GM18867 (cell line): ENCODE results near the gene CACYBP.

Experiments
- ATAC-seq: cut with Tn5 transposase; IDR thresholded peaks from one replicate; pipeline ENCODE4 v1.9.1; 2021; ENCODE audit warnings: mild to moderate bottlenecking, moderate library complexity; ENCODE audit not compliant: unreplicated experiment

The CACYBP gene

GRCh38 chr1:174999936-175000696, at the start of gene CACYBP:
Gene CACYBP, plus strand, starts transcription at chr1:174999947. Its CDS starts 234 bp downstream, at chr1:175000181.
- peak; percentile 3 for ATAC-seq

- no peak for ATAC-seq
Observed at GRCh38 chr1:174953285-174954072, 46.3 kb upstream of the CACYBP start.

GRCh38 chr1:174954073-174954460, 45.7 kb upstream of the CACYBP start:
- ATAC-seq, result no peak

- ATAC-seq, result no peak
Observed at GRCh38 chr1:174954671-174955669, 44.8 kb upstream of the CACYBP start.

- ATAC-seq, result no peak
Observed at GRCh38 chr1:174956086-174956485, 43.7 kb upstream of the CACYBP start.

- no peak for ATAC-seq
Observed at GRCh38 chr1:174956976-174957375, 42.8 kb upstream of the CACYBP start.

- ATAC-seq, result no peak
Observed at GRCh38 chr1:174957829-174958228, 41.9 kb upstream of the CACYBP start.

GRCh38 chr1:174958396-174958795, 41.4 kb upstream of the CACYBP start:
- no peak for ATAC-seq

- ATAC-seq, result no peak
Observed at GRCh38 chr1:174960362-174960761, 39.4 kb upstream of the CACYBP start.

GRCh38 chr1:174963529-174964125, 36.1 kb upstream of the CACYBP start:
- no peak for ATAC-seq

- peak; percentile 45 for ATAC-seq
Observed at GRCh38 chr1:174964261-174964971, 35.3 kb upstream of the CACYBP start.

GRCh38 chr1:174964972-174965361, 34.8 kb upstream of the CACYBP start:
- no peak for ATAC-seq

GRCh38 chr1:174965362-174966007, 34.3 kb upstream of the CACYBP start:
- ATAC-seq, result no peak

GRCh38 chr1:174966008-174966572, 33.7 kb upstream of the CACYBP start:
- no peak for ATAC-seq

GRCh38 chr1:174967845-174968705, 31.7 kb upstream of the CACYBP start:
- no peak for ATAC-seq

- peak; percentile 82 for ATAC-seq
Observed at GRCh38 chr1:174968750-174969244, 30.9 kb upstream of the CACYBP start.

GRCh38 chr1:174969977-174970376, 29.8 kb upstream of the CACYBP start:
- no peak for ATAC-seq

- no peak for ATAC-seq
Observed at GRCh38 chr1:174971466-174971865, 28.3 kb upstream of the CACYBP start.
